GM10266 (cell line): ENCODE data around the gene TMC7.

ENCODE experiments used
- DNase-seq: peaks from one replicate; pipeline ENCODE4 v3.0.0; 2012; ENCODE audit errors: extremely low spot score
- TF ChIP-seq, protein P1 (sequence below): IDR thresholded peaks from 2 replicates; pipeline ENCODE4 v1.5.1; 2012; ENCODE audit warnings: mild to moderate bottlenecking, low read depth; ENCODE audit not compliant: control insufficient read depth, insufficient read depth; ENCODE audit errors: missing control alignments

TMC7 gene

DNA sequence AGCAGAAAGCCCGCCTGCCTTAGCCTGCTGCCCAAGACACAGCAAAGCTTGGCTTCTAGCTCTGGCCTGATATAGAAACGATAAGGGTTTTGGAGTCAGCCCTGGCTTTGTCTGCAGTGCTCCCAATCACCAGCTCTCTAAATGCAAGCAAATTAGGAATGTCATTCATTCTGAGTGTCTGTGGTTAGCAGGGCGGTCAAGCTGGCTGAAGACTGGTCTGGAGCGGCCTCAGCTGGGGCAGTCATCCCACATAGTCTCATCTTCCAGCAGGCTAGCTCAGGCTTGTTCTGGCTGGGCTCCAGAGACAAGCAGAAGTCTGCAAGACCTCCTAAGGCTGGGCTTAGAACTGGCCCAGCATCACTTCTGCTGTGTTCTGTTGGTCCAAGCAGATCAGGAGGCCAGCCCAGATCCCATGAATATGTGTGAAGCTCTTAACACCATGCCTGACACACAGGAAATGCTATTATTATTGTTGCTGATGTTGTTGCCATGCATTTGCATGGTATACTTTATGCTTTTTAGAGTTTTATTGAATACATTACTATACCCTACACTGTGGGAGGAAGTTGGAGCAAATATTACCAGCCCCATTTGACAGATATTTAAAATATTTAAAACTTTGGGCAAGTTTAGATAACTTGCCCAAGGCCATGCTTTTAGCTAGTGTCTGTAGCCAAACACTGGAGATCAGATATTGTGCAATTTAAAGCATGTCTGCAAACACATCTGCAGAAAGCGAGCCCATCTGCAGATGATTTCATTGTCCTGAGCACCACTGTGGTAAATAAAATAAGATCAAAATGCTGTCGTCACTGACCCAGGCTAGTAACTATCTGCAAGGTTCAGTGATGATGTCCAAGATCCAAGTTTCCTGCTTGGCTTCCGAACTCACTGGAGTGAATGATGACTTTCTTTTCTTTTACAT is 24.8 kb downstream of the TMC7 start:
- TF ChIP-seq, protein P1, sequence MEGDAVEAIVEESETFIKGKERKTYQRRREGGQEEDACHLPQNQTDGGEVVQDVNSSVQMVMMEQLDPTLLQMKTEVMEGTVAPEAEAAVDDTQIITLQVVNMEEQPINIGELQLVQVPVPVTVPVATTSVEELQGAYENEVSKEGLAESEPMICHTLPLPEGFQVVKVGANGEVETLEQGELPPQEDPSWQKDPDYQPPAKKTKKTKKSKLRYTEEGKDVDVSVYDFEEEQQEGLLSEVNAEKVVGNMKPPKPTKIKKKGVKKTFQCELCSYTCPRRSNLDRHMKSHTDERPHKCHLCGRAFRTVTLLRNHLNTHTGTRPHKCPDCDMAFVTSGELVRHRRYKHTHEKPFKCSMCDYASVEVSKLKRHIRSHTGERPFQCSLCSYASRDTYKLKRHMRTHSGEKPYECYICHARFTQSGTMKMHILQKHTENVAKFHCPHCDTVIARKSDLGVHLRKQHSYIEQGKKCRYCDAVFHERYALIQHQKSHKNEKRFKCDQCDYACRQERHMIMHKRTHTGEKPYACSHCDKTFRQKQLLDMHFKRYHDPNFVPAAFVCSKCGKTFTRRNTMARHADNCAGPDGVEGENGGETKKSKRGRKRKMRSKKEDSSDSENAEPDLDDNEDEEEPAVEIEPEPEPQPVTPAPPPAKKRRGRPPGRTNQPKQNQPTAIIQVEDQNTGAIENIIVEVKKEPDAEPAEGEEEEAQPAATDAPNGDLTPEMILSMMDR, result no peak
- no peak for DNase-seq

GRCh38 chr16:19011169-19011731 is 27.5 kb downstream of the TMC7 start:
- DNase-seq, result no peak

DNA sequence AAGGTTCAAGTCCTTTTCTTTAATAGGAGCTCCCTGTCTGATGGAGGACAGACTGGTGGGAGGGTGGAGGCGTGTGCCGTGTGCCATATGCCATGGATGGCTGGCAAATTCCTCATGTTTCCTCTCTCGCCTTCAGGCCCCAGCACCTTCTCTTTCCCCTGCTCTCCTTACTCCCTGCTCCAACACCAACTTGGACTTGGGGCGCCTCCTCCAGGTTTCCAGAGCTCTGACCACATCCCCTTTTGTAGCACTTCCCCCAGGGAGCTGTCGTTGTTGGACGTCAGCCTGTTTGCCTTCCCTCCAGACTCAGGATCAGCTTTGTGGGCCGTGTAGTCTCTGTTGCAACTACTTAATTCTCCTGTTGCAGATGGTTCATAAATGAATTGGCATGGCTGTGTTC is 30.7 kb downstream of the TMC7 start:
- TF ChIP-seq, protein P1, result no peak
- DNase-seq, result no peak

More at GRCh38 chr16:19011169-19011731, 27.5 kb downstream of the TMC7 start:
- TF ChIP-seq, protein P1, result no peak

DNA sequence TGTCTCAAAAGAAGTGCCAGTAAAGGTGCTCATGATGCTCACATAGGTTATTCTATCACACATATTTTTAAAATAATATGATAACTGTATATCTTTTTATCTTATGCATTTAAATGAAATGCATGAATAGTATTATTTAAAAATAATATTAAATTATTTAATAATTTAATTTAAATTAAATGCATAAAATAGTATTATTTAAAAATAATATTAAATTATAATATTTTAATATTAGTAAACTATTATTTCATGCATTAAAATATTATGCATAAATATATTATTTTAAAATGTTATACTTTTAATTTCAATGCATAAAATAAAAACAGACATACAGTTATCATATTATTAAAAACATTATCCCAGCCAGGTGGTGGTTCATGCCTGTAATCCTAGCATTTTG is 33.4 kb downstream of the TMC7 start:
- TF ChIP-seq, protein P1, result no peak
- no peak for DNase-seq

GRCh38 chr16:19020689-19021088 is 37.0 kb downstream of the TMC7 start:
- TF ChIP-seq, protein P1, result no peak
- no peak for DNase-seq

GRCh38 chr16:19021747-19022146 is 38.0 kb downstream of the TMC7 start:
- TF ChIP-seq, protein P1, result no peak
- DNase-seq, result no peak

DNA sequence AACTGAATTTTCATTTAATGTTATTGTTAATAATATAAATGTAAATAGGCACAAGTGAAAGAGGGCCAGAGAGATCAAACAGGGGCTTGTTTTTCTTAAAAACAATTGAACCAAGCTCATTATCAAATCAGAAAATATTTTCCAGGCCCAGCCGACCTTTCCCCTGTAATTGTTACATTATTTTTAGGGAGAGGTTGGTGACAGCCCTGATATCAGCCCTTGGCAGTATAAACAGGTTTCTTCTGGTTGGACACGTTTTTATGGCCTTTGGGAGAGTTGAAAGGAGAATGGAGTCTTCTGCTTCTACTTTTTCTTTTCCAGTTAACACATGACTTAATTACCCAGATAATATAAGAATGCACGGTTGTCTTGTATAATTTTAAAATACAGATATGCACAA is 43.7 kb downstream of the TMC7 start:
- TF ChIP-seq, protein P1, result no peak
- no peak for DNase-seq
